Measurements from ENCODE around the gene ATP11A. TPM values are rescaled to one million over a fixed set of nuclear protein-coding genes. Genes with fewer than 3 reads are reported as not detected.

Gene ATP11A
- total and polyA plus RNA-seq, 10 donors, result 2.7 to 91.3 (median 59.1) TPM

DNA sequence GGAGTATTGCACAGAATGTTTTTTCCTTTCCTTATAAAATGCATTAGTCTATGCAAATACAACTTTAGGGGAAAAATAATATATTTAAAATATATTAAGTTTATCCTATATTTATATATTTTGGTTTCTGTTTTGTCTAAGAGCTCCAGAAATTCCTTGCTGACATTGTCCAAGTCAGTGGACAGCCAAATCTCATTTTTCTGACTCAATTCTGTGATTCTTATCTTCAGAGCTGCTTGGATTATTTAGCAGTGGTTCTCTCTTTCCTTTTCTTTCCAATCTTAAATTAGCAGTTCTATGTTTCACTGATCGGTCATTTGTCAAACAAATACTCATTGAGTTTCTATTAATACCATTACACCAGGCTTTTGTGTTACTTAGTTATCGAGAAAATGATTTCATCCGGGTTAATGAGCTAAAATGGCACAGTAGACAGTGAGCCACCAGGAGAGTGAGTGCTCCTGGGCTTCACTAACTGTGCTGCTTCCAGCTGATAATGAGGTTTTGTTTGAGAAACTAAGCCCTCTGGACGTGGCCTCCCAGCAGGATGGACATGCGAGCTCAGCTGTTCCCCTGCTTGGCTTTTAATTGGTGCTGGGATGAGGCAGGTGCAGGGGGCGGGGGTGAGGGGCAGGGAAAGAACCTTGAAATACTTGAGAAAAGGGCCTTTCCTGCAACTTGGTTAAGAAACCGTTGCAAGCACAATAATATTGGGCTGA lies 44.0 kb downstream of the ATP11A start:
- no peak for TF ChIP-seq POLR2AphosphoS5 (IDR thresholded peaks at IDR 0.05)
- TF ChIP-seq POLR2A (IDR thresholded peaks at IDR 0.05), result no peak
- TF ChIP-seq, protein P1, sequence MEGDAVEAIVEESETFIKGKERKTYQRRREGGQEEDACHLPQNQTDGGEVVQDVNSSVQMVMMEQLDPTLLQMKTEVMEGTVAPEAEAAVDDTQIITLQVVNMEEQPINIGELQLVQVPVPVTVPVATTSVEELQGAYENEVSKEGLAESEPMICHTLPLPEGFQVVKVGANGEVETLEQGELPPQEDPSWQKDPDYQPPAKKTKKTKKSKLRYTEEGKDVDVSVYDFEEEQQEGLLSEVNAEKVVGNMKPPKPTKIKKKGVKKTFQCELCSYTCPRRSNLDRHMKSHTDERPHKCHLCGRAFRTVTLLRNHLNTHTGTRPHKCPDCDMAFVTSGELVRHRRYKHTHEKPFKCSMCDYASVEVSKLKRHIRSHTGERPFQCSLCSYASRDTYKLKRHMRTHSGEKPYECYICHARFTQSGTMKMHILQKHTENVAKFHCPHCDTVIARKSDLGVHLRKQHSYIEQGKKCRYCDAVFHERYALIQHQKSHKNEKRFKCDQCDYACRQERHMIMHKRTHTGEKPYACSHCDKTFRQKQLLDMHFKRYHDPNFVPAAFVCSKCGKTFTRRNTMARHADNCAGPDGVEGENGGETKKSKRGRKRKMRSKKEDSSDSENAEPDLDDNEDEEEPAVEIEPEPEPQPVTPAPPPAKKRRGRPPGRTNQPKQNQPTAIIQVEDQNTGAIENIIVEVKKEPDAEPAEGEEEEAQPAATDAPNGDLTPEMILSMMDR (IDR thresholded peaks at IDR 0.05 in 8 of 11, conservative IDR thresholded peaks at IDR 0.05 in 3 of 11), result no peak
- 74 to 90% (median 85%) methylated on average over 7 of the region's 7 CpGs for WGBS, 5 donors
- Histone ChIP-seq H3K9me3 (no peaks in the 10 kb centered on the region), H3K36me3 (peaks cover 0 to 23% (median 0%) of the 10 kb centered on the region in 6 donors), H3K27me3 (replicated peaks in 1 of 7) (no peaks in the 10 kb centered on the region), H3K4me1 (peaks cover 0 to 10% (median 2%) of the 10 kb centered on the region in 6 donors), H3K4me3 (no peak overlapping the region), H3K27ac (no peak overlapping the region)
- intact Hi-C loops (cut with DNase I; ENCODE audit: low total_unique reads), result no loop called here
- DNase-seq, result peak; percentile 25

- TF ChIP-seq, protein P1 (IDR thresholded peaks at IDR 0.05 in 8 of 11, conservative IDR thresholded peaks at IDR 0.05 in 3 of 11), result no peak
- TF ChIP-seq POLR2AphosphoS5 (IDR thresholded peaks at IDR 0.05), result no peak
- no peak for TF ChIP-seq POLR2A (IDR thresholded peaks at IDR 0.05)
- Histone ChIP-seq H3K4me1 (peaks cover 0 to 15% (median 2%) of the 10 kb centered on the region in 6 donors), H3K4me3 (no peak overlapping the region), H3K27me3 (replicated peaks in 1 of 7) (no peaks in the 10 kb centered on the region), H3K9me3 (no peaks in the 10 kb centered on the region), H3K27ac (no peak overlapping the region), H3K36me3 (peaks cover 0 to 14% (median 0%) of the 10 kb centered on the region in 6 donors)
- DNase-seq, result peak; percentile 30
- intact Hi-C loops (cut with DNase I; ENCODE audit: low total_unique reads), result no loop called here
- 83 to 90% (median 85%) methylated on average over 17 of the region's 17 CpGs for WGBS, 5 donors
These were observed 45.1 kb downstream of the ATP11A start for GRCh38 chr13:112734696-112735547.

DNA sequence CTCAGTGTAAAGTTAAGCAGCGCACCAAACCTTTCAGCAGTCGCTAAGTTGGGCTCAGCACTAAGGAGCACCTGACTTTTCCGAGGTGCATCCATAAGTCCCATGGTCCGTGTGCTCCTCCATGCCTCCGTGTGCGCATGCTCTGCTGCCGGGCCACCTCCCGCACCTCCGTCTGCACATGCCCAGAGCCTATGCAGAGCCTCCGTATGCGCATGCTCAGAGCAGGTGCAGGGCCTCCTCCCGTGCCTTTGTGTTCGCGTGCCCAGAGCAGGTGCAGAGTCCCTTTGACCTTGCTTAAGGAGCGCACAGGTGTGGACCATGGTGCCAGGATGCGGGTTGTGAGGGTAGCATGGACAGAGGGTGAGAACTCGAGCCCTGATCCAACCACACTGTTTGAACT lies 46.0 kb downstream of the ATP11A start:
- Histone ChIP-seq H3K4me3 (no peak overlapping the region), H3K27ac (no peak overlapping the region)

More for the DNA sequence above, 46.0 kb downstream of the ATP11A start:
- TF ChIP-seq, protein P1 (IDR thresholded peaks at IDR 0.05 in 8 of 11, conservative IDR thresholded peaks at IDR 0.05 in 3 of 11), result no peak
- peak in 1 of 3 donors; percentile 31 for TF ChIP-seq POLR2AphosphoS5 (IDR thresholded peaks at IDR 0.05)
- intact Hi-C loops (cut with DNase I; ENCODE audit: low total_unique reads), result no loop called here
- Histone ChIP-seq H3K9me3 (no peaks in the 10 kb centered on the region), H3K4me1 (peaks cover 0 to 23% (median 5%) of the 10 kb centered on the region in 6 donors), H3K27me3 (replicated peaks in 1 of 7) (no peaks in the 10 kb centered on the region), H3K36me3 (peaks cover 0 to 7% (median 0%) of the 10 kb centered on the region in 6 donors)
- DNase-seq, result peak; percentile 69
- WGBS, 5 donors, result 89 to 96% (median 89%) methylated on average over 14 to 17 of the region's 17 CpGs
